Astrocyte of the spinal cord (primary cell): Measurements from ENCODE around the gene RBM33.

Experiments used
- DNase-seq: peaks from one replicate; pipeline ENCODE4 v3.0.0; 2011; ENCODE audit warnings: low read depth, low spot score
- H3K4me3 ChIP-seq: 2 replicates; pipeline ENCODE4 v1.5.1; 2011; ENCODE audit warnings: low read depth, mild to moderate bottlenecking, low read length, moderate library complexity
- in situ Hi-C: cut with HindIII; loops from 2 replicates; pipeline ENCODE4 v1.10.0; 2017; ENCODE audit warnings: low sequenced_read_pairs
- TF ChIP-seq, protein P1 (sequence below): IDR thresholded peaks from 2 replicates; pipeline ENCODE4 v1.5.1; 2012; ENCODE audit warnings: low read depth, mild to moderate bottlenecking, low read length, inconsistent platforms

Gene RBM33

DNA sequence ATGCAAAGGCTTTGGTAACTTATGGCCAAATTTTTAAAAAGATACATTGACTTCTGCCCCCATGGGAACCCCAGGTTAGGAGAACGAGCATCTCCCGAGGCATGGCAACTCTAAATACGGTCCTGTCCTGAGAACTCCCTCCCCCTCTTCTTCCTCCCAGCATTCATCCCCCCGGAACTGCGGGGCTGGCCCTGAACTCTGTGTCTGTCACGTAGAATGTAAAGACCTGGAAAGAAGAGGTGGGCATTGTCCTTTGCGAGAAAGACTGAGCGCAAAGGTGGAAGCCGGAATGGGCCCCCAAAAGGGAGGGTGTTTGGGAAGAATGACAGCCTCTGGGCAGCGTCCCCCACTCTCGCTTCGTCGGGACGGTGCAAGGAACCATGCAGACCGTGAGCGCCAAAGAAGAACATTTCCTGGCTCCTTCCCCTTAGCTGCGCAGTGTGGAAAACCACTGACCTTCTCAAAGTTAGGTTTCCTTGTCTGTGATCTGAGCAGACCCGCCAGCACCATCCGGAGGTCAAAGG lies 146.8 kb downstream of the RBM33 start:
- TF ChIP-seq, protein P1, sequence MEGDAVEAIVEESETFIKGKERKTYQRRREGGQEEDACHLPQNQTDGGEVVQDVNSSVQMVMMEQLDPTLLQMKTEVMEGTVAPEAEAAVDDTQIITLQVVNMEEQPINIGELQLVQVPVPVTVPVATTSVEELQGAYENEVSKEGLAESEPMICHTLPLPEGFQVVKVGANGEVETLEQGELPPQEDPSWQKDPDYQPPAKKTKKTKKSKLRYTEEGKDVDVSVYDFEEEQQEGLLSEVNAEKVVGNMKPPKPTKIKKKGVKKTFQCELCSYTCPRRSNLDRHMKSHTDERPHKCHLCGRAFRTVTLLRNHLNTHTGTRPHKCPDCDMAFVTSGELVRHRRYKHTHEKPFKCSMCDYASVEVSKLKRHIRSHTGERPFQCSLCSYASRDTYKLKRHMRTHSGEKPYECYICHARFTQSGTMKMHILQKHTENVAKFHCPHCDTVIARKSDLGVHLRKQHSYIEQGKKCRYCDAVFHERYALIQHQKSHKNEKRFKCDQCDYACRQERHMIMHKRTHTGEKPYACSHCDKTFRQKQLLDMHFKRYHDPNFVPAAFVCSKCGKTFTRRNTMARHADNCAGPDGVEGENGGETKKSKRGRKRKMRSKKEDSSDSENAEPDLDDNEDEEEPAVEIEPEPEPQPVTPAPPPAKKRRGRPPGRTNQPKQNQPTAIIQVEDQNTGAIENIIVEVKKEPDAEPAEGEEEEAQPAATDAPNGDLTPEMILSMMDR: no peak
- H3K4me3 ChIP-seq: no peak overlapping the region
- no peak for DNase-seq
- in situ Hi-C loops: no loop called here

- in situ Hi-C loops: no loop called here
- TF ChIP-seq, protein P1: no peak
- no peak overlapping the region for H3K4me3 ChIP-seq
- no peak for DNase-seq
Observed at GRCh38 chr7:155791836-155792235, 147.4 kb downstream of the RBM33 start.

- TF ChIP-seq, protein P1: no peak
- no peak for DNase-seq
- in situ Hi-C loops: no loop called here
- H3K4me3 ChIP-seq: no peak overlapping the region
Observed at GRCh38 chr7:155792315-155792960, 148.0 kb downstream of the RBM33 start.

- in situ Hi-C loops: no loop called here
- TF ChIP-seq, protein P1: no peak
Observed at GRCh38 chr7:155792999-155793560, 148.6 kb downstream of the RBM33 start.

GRCh38 chr7:155793720-155794119 lies 149.3 kb downstream of the RBM33 start:
- no peak overlapping the region for H3K4me3 ChIP-seq
- in situ Hi-C loops: no loop called here
- TF ChIP-seq, protein P1: no peak
- no peak for DNase-seq

More at GRCh38 chr7:155792999-155793560, 148.6 kb downstream of the RBM33 start:
- no peak for DNase-seq
- no peak overlapping the region for H3K4me3 ChIP-seq

DNA sequence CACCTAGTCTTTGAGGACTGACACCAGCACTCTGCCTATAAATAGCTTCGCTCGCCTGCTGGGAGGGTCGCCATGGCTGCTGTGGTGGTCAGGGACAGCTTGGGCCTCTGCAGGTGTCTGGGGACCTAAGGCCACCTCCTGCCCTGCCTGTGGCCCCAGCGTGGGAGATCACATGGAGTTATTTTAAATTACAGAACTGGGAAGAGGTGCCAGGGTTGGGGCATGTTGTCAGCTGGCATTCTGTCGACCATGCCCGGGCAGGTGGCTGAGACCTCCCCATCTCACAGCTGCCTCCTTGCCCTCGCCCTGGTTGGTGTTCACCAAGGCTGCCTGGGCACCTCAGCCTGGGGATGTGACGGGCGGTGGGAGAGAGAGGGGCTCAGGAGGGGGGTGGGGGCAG lies 149.7 kb downstream of the RBM33 start:
- H3K4me3 ChIP-seq: no peak overlapping the region
- in situ Hi-C loops: no loop called here
- TF ChIP-seq, protein P1: no peak

More for the DNA sequence above, 149.7 kb downstream of the RBM33 start:
- no peak for DNase-seq
